Measurements from ENCODE around the gene IDUA.
"Not testable (repeated sequence)": the region's sequence is repeated elsewhere in the genome, so short reads cannot be mapped to it uniquely, and the experiment has no call there.

IDUA gene

GRCh38 chr4:1045193-1045594 is 58.4 kb downstream of the IDUA start:
- Histone ChIP-seq H3K27me3 (ENCODE audit: insufficient read depth, low read length, poor library complexity) (no peaks in the 10 kb centered on the region), H3K4ac (ENCODE audit: low read depth, low read length) (no peak overlapping the region), H3K27ac (ENCODE audit: low read depth, low read length) (no peak overlapping the region), H3K23ac (ENCODE audit: low read length) (no peak overlapping the region), H3K9ac (ENCODE audit: low read length) (no peak overlapping the region), H2BK120ac (ENCODE audit: low read depth, low read length) (no peak overlapping the region), H3K79me2 (ENCODE audit: control insufficient read depth, insufficient read depth, low read length) (no peaks in the 10 kb centered on the region), H3K36me3 (ENCODE audit: control insufficient read depth, insufficient read depth, low read length) (no peaks in the 10 kb centered on the region), H3K18ac (ENCODE audit: low read length) (no peak overlapping the region), H3K4me1 (ENCODE audit: control insufficient read depth, low read depth, low read length) (peaks cover 5% of the 10 kb centered on the region), H2AK5ac (ENCODE audit: low read length) (no peak overlapping the region), H3K79me1 (ENCODE audit: low read length) (no peaks in the 10 kb centered on the region), H2BK5ac (ENCODE audit: low read length) (no peak overlapping the region), H3K4me2 (ENCODE audit: low read length) (no peak overlapping the region), H4K8ac (ENCODE audit: low read depth, low read length) (no peak overlapping the region), H2BK15ac (replicated peaks; ENCODE audit: low read depth) (no peak overlapping the region), H4K5ac (ENCODE audit: low read length) (no peak overlapping the region), H3K56ac (ENCODE audit: low read length) (peak overlapping the region; percentile 22), H3K4me3 (ENCODE audit: low read length) (no peak overlapping the region)
- no peak for DNase-seq
- WGBS (ENCODE audit: extremely low coverage, insufficient coverage, low lambda C conversion rate), result no CpG with 5 or more reads among the region's 14 CpGs

DNA sequence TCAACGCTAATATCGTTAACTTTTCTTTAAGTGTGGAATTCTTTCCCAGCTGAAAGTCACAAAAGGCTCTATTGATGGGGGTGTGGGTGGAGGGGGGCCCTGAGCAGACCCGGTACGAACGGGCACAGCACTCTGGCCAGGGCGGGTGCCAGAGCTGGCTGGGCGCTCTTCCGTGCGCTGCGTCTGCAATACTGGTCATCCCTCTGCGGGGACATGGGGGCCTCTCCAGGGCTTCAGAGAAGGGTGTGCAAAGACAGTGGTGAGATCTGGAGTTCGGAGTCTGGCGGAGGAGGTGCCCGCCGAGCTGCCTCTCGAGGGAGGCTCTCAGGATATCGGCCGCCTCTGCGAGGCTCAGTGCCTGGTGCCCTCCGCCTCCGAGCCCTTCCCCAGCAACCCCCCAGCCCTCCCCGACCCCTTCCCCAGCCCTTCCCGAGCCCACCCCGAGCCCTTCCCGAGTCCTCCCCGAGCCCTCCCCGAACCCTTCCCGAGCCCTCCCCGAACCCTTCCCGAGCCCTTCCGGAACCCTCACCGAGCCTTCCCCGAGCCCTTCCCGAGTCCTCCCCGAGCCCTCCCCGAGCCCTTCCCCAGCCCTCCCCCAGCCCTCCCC is 58.9 kb downstream of the IDUA start:
- no peak overlapping the region for H3K4me2 ChIP-seq (ENCODE audit: low read length)
- no peak overlapping the region for H3K56ac ChIP-seq (ENCODE audit: low read length)
- H3K79me1 ChIP-seq (ENCODE audit: low read length), result no peaks in the 10 kb centered on the region
- no peak overlapping the region for H2BK15ac ChIP-seq (replicated peaks; ENCODE audit: low read depth)
- no peak overlapping the region for H3K27ac ChIP-seq (ENCODE audit: low read depth, low read length)
- H4K8ac ChIP-seq (ENCODE audit: low read depth, low read length), result no peak overlapping the region
- H2BK120ac ChIP-seq (ENCODE audit: low read depth, low read length), result no peak overlapping the region
- H3K4me1 ChIP-seq (ENCODE audit: control insufficient read depth, low read depth, low read length), result peaks cover 5% of the 10 kb centered on the region
- no peak overlapping the region for H3K23ac ChIP-seq (ENCODE audit: low read length)
- no peak overlapping the region for H2BK5ac ChIP-seq (ENCODE audit: low read length)
- no peak for DNase-seq
- no peaks in the 10 kb centered on the region for H3K27me3 ChIP-seq (ENCODE audit: insufficient read depth, low read length, poor library complexity)
- H2AK5ac ChIP-seq (ENCODE audit: low read length), result no peak overlapping the region
- H3K4me3 ChIP-seq (ENCODE audit: low read length), result no peak overlapping the region
- no CpG with 5 or more reads among the region's 36 CpGs for WGBS (ENCODE audit: extremely low coverage, insufficient coverage, low lambda C conversion rate)
- no peak overlapping the region for H3K4ac ChIP-seq (ENCODE audit: low read depth, low read length)
- H4K5ac ChIP-seq (ENCODE audit: low read length), result no peak overlapping the region
- no peaks in the 10 kb centered on the region for H3K36me3 ChIP-seq (ENCODE audit: control insufficient read depth, insufficient read depth, low read length)
- no peak overlapping the region for H3K18ac ChIP-seq (ENCODE audit: low read length)
- no peaks in the 10 kb centered on the region for H3K79me2 ChIP-seq (ENCODE audit: control insufficient read depth, insufficient read depth, low read length)
- no peak overlapping the region for H3K9ac ChIP-seq (ENCODE audit: low read length)

- peak; percentile 84 for DNase-seq
- H3K4ac ChIP-seq (ENCODE audit: low read depth, low read length); H3K4me2 ChIP-seq (ENCODE audit: low read length); H4K8ac ChIP-seq (ENCODE audit: low read depth, low read length); H3K27me3 ChIP-seq (ENCODE audit: insufficient read depth, low read length, poor library complexity); H3K27ac ChIP-seq (ENCODE audit: low read depth, low read length); H3K9ac ChIP-seq (ENCODE audit: low read length); H2BK15ac ChIP-seq (replicated peaks; ENCODE audit: low read depth); H3K79me1 ChIP-seq (ENCODE audit: low read length); H2BK5ac ChIP-seq (ENCODE audit: low read length); H3K4me1 ChIP-seq (ENCODE audit: control insufficient read depth, low read depth, low read length); H4K5ac ChIP-seq (ENCODE audit: low read length); H2BK120ac ChIP-seq (ENCODE audit: low read depth, low read length); H3K23ac ChIP-seq (ENCODE audit: low read length); H2AK5ac ChIP-seq (ENCODE audit: low read length); H3K4me3 ChIP-seq (ENCODE audit: low read length); H3K36me3 ChIP-seq (ENCODE audit: control insufficient read depth, insufficient read depth, low read length); H3K79me2 ChIP-seq (ENCODE audit: control insufficient read depth, insufficient read depth, low read length); H3K18ac ChIP-seq (ENCODE audit: low read length): not testable (repeated sequence)
- peak overlapping the region; percentile 60 for H3K56ac ChIP-seq (ENCODE audit: low read length)
- WGBS (ENCODE audit: extremely low coverage, insufficient coverage, low lambda C conversion rate), result no CpG with 5 or more reads among the region's 29 CpGs
Observed at GRCh38 chr4:1046581-1047011, 59.8 kb downstream of the IDUA start.

DNA sequence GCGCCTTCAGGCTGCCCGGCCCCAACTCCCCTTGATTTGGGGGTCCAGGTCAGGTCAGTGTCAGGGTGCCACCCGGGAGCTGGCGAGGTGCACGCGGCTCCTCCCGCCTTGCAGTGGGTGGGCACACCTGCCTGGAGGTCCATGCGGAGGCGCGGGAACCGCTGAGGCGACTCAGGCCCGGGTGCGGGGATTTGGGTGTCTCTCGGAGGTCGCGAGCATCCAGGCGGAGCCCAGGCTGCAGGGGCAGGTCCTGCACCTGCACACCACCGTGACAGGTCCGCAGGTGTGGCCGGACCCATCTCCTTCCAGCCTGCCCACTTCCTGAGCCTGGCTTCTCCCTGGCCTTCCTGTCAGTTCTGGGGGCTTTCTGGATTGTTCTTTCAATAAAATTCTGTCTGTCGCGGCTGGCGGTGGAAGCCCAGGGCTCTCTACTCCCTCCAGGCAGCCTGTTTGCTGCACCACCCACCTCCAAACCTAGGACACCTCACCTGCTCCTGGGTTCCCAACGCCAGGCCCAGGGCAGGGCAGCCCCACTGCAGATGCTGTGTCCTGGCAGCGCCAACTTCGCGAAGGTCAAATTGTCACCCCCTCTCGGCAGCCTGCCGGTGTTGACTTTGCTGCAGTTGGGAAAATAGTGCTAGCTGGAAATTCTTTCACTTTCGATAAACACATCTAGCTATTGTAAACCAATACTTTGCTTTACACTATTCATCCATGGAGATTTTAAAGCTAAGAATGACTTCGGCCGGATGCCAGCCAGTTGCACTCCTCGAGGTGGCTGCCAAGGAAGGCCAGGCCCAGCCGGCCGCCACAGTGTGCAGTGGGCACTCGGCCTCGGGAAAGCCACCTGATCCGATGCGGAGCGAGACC is 60.5 kb downstream of the IDUA start:
- Histone ChIP-seq H3K9ac (ENCODE audit: low read length) (no peak overlapping the region), H3K4me3 (ENCODE audit: low read length) (no peak overlapping the region), H2BK15ac (replicated peaks; ENCODE audit: low read depth) (no peak overlapping the region), H3K4me1 (ENCODE audit: control insufficient read depth, low read depth, low read length) (peaks cover 5% of the 10 kb centered on the region), H3K27ac (ENCODE audit: low read depth, low read length) (no peak overlapping the region), H3K4ac (ENCODE audit: low read depth, low read length) (no peak overlapping the region), H3K4me2 (ENCODE audit: low read length) (no peak overlapping the region), H3K27me3 (ENCODE audit: insufficient read depth, low read length, poor library complexity) (no peaks in the 10 kb centered on the region), H2AK5ac (ENCODE audit: low read length) (no peak overlapping the region), H4K8ac (ENCODE audit: low read depth, low read length) (no peak overlapping the region), H3K56ac (ENCODE audit: low read length) (no peak overlapping the region), H3K36me3 (ENCODE audit: control insufficient read depth, insufficient read depth, low read length) (no peaks in the 10 kb centered on the region), H2BK120ac (ENCODE audit: low read depth, low read length) (no peak overlapping the region), H4K5ac (ENCODE audit: low read length) (no peak overlapping the region), H3K79me2 (ENCODE audit: control insufficient read depth, insufficient read depth, low read length) (no peaks in the 10 kb centered on the region), H3K79me1 (ENCODE audit: low read length) (no peaks in the 10 kb centered on the region), H3K18ac (ENCODE audit: low read length) (no peak overlapping the region), H2BK5ac (ENCODE audit: low read length) (no peak overlapping the region), H3K23ac (ENCODE audit: low read length) (no peak overlapping the region)
- DNase-seq, result no peak
- no CpG with 5 or more reads among the region's 41 CpGs for WGBS (ENCODE audit: extremely low coverage, insufficient coverage, low lambda C conversion rate)

GRCh38 chr4:1047976-1048772 is 61.3 kb downstream of the IDUA start:
- Histone ChIP-seq H2BK15ac (replicated peaks; ENCODE audit: low read depth) (no peak overlapping the region), H3K4ac (ENCODE audit: low read depth, low read length) (no peak overlapping the region), H3K79me2 (ENCODE audit: control insufficient read depth, insufficient read depth, low read length) (no peaks in the 10 kb centered on the region), H2AK5ac (ENCODE audit: low read length) (no peak overlapping the region), H3K56ac (ENCODE audit: low read length) (no peak overlapping the region), H3K23ac (ENCODE audit: low read length) (no peak overlapping the region), H3K4me1 (ENCODE audit: control insufficient read depth, low read depth, low read length) (peaks cover 4% of the 10 kb centered on the region), H3K36me3 (ENCODE audit: control insufficient read depth, insufficient read depth, low read length) (no peaks in the 10 kb centered on the region), H3K79me1 (ENCODE audit: low read length) (no peaks in the 10 kb centered on the region), H3K9ac (ENCODE audit: low read length) (no peak overlapping the region), H3K4me3 (ENCODE audit: low read length) (no peak overlapping the region), H3K27me3 (ENCODE audit: insufficient read depth, low read length, poor library complexity) (peaks cover under 1% of the 10 kb centered on the region), H4K8ac (ENCODE audit: low read depth, low read length) (no peak overlapping the region), H3K18ac (ENCODE audit: low read length) (no peak overlapping the region), H4K5ac (ENCODE audit: low read length) (no peak overlapping the region), H3K4me2 (ENCODE audit: low read length) (no peak overlapping the region), H3K27ac (ENCODE audit: low read depth, low read length) (no peak overlapping the region), H2BK5ac (ENCODE audit: low read length) (no peak overlapping the region), H2BK120ac (ENCODE audit: low read depth, low read length) (no peak overlapping the region)
- WGBS (ENCODE audit: extremely low coverage, insufficient coverage, low lambda C conversion rate), result no CpG with 5 or more reads among the region's 34 CpGs
- DNase-seq, result no peak
